Heart left ventricle (tissue), 13 donors: ENCODE data around the gene SRSF3.

ENCODE experiments used
- CTCF ChIP-seq, 12 donors: fragments of 200-600 bp; sonication (generic) in 4 of 12; IDR thresholded peaks; one replicate each; pipeline versions ENCODE4 v1.5.0 to v1.8.0; 2018 to 2022; ENCODE audit warnings: antibody characterized with exemption in 12 of 12, mild to moderate bottlenecking in 5 of 12
- POLR2A ChIP-seq, 2 donors: fragments of 450-650 bp; IDR thresholded peaks; one replicate each; pipeline ENCODE4 v1.6.1; 2017; ENCODE audit warnings: antibody characterized with exemption in 2 of 2, mild to moderate bottlenecking in 2 of 2, moderate library complexity in 2 of 2
- donor health status: ischemic (EF 13 %, LVEDD 7.1; RV severe dilation, severe dysfunction).
- donor health status: DM: no; HTN: yes; CAD: no.
- donor health status: DM: no; HTN: no; CAD: no.
- donor health status: ischemic (EF 25% LVEDD 6.9; RV normal size, moderate dysfunction).
- donor health status: ischemic (EF 25% LVEDD 5.7; RV mildly dilated, moderate dysfunction).
- donor health status: ischemic (EF 35%, LVEDD 5.7; RV mildly dilated, moderate dysfunction).
- donor health status: nonischemic (EF 11% LVEDD 7.7; RV severe dilation, severe dysfunction).
- donor health status: DM: yes; HTN: yes; CAD: no.
- donor health status: PGD.
- donor health status: ischemic (EF 29% LVEDD 5.4; RV normal size, mild dysfunction).
- donor health status: nonischemic (EF 23%, LVEDD 6.1; RV moderate dilation, normal function).

- TF ChIP-seq CTCF (IDR thresholded peaks at IDR 0.05) (no peak), POLR2A (IDR thresholded peaks at IDR 0.05) (no peak)
Measured at GRCh38 chr6:36598326-36598725, 4.2 kb downstream of the SRSF3 start.
